Measurements from ENCODE around the gene PRKAG2.
"Not testable (repeated sequence)": the region's sequence is repeated elsewhere in the genome, so short reads cannot be mapped to it uniquely, and the experiment has no call there.

Gene PRKAG2

DNA sequence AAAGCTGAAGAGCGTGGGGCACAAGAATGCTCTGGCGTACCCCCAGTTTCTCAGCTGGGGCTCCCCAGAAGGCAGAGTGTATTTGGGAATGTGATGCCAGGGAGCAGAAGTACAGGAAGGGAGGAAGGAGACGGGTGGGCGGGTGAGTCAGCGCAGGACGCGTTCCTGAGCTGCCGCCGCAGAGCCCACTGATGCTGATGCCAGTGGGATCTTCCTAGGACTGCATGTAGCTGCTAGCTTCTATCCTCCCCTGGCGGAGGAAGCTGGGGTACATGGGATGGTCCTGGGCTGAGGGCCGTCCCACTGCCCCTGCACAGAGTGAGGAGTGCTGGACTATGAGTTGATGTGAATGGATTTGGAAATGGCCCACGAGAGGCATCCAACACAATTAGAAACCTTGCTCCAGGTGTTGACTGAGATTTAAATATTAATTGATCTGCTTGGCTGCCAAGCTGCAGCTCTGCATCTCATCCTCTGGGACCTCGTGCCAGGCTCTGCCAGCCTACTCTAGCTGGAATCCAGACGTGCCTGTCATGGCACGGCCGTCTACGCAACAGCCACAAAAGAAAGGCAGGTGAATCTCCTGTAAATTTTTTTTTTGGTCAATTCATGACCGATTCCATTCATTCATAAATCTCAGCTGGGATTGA is 291.0 kb downstream of the PRKAG2 start:
- in situ Hi-C loops (cut with MboI; ENCODE audit: low sequenced_read_pairs): no loop called here

DNA sequence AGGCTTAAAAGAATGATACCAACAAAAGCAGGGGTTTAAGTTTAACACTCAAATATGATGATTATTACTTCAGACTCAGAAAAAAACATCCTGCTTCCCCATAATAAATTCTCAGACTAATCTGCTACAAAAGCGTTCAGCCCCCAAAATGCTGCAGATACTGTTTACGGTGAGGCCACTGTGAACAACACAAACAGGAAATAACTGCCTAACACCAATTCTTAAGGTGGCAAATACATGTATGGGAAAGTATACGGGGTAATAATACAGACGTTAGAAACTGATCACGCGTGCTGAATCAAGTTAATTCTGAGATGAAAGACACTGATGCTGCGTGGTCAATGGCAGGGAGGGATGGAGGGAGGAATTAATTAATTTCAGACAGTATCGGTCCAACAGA is 295.2 kb downstream of the PRKAG2 start:
- in situ Hi-C loops (cut with MboI; ENCODE audit: low sequenced_read_pairs): no loop called here

DNA sequence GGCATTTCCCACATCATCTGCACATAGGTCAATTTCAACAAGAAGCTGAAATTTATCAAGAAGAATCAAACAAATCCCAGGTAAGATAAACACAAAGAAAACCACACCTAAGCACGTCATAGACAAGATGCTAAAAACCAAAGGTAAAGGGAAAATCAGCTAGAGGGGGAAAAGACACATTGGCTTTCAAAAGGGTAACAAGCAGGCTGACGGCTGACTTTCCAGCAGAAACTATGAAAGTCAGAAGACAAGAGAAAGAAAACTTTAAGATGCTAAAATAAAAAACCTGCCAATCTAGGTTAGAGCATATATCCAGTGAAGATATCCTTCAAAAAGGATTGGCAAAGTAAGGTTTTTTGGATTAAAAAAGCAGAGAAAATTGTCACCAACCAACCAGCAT is 297.3 kb downstream of the PRKAG2 start:
- in situ Hi-C loops (cut with MboI; ENCODE audit: low sequenced_read_pairs): no loop called here

DNA sequence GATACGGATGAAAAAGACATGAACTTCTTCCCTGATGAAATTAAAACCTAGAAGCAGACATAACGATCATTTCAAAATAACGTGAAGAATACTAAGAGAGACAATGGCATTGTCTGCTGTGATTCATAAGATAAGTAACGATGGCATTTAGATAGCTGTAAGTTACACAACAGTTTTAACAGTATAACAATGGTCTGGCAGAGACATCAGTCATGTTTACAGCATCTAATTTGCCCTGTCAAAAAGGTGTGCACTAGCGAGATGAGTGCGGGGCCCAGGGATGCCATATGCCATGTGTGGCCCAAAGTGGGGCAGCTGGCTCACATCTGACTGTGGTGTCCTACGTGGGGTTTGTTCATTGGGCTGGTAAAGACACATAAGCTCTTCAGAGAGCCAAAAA is 301.5 kb downstream of the PRKAG2 start:
- in situ Hi-C loops (cut with MboI; ENCODE audit: low sequenced_read_pairs): no loop called here

DNA sequence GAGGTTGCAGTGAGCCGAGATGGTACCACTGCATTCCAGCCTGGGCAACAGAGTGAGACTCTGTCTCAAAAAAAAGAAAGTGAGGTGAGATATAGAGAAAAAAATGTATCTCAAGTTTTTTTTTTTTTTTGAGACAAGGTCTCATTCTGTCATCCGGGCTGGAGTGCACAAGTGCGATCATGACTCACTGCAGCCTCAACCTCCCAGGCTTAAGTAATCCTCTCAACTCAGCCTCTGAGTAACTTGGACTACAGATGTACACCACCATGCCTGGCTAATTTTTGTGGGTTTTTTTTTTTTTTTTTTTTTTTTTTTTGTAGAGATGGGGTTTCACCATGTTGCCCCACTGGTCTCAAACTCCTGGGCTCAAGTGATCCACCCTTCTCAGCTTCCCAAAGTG is 303.9 kb downstream of the PRKAG2 start:
- in situ Hi-C loops (cut with MboI; ENCODE audit: low sequenced_read_pairs): not testable (repeated sequence)

DNA sequence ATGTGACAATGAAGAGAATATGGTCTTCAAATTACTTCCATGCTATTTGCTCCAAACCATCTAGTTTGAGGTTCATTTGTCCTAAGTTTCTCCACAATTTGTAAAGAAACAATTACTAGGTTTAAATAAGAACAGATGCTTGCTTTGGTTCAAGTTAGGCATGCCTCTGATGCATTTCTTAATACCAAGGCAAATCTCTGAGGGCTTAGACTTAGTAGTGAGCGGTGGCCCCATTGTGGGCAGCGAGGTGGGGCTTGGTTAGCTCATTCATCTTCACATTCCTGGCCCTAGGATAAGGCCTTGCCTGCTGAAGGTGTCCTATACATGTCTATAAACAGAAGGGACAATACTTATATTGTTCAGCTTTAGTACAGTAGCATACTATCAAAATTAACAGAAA is 304.8 kb downstream of the PRKAG2 start:
- in situ Hi-C loops (cut with MboI; ENCODE audit: low sequenced_read_pairs): no loop called here

DNA sequence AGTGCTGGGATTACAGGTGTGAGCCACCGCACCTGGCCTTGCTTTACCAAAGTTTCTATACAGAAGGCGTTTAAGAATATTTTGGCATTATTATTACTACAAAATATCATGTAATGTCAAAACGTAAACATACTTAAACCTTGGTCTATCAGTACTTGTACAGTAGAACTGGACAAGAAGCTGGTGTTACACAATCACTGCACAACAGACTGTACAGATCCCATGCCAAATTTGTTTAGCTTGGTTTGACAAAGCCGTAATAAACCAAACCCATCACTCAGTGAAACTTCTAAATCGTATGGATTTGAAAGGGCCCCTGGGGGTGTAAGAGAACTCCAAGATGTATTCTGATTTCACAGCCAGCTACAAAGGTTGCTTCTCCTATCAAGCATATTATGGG is 305.4 kb downstream of the PRKAG2 start:
- in situ Hi-C loops (cut with MboI; ENCODE audit: low sequenced_read_pairs): no loop called here

DNA sequence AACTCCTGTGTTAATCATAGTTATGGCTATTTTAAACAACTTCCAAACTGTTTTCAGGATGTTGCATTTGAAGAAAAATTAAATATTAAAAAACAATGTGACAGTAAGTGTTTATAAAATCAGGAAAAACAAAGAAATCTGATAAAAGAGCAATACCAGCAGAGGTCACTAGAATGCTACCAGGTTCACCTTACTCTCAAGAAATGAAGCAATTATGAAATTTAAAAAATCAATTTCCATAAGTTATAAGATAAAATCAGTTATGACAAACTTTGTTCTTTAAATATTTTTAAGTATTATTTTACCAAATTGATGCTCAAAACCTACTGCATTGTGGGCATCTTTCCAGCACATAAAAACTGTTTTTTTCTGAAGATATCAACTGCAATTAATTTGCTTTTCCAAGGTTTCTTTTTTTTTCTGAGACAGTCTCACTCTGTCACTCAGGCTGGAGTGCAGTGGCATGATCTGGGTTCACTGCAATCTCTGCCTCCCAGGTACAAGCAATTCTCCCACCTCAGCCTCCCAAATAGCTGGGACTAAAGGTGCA is 306.5 kb downstream of the PRKAG2 start:
- in situ Hi-C loops (cut with MboI; ENCODE audit: low sequenced_read_pairs): no loop called here

DNA sequence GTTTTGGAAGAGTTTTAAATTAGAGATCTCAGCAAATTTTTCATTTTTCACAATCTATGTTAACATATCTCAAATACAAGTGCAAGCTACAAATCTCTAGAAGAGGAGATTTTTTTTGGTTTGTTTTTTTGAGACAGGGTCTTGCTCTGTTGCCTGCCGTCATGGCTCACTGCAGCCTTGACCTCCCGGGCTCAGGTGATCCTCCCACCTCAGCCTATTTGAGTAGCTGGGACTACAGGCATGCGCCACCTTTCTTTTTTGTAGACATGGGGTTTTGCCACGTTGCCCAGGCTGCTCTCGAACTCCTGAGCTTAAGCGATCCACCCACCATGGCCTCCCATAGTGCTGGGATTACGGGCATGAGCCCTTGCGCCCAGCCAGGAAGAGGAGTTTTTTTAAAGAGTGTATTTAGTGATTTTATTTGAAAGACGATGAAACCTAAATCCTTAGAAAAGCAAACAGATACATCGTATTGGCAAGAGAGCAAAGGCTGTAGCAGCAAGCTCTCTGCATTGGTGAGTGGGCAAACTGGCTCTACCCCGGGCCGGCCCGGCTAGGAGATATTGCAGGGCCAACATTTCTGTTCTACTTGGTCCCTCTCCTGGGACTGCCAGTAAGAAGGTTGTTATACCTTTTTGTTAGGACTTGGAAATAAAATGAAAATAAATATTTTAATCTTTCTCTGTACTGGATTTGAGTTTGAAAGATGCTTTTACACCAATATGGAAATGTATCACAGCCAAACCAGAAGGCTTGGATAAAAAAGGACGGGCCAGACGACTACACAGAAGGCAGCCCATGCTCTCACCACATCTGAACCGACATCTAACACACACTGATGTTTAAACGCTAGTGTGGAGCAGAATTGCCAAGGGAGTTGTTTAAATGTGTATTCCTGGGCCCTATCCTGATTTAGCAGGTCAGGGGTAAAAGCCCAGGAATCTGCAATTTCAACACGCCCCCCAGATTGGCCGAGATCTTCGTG is 307.7 kb downstream of the PRKAG2 start:
- in situ Hi-C loops (cut with MboI; ENCODE audit: low sequenced_read_pairs): no loop called here

DNA sequence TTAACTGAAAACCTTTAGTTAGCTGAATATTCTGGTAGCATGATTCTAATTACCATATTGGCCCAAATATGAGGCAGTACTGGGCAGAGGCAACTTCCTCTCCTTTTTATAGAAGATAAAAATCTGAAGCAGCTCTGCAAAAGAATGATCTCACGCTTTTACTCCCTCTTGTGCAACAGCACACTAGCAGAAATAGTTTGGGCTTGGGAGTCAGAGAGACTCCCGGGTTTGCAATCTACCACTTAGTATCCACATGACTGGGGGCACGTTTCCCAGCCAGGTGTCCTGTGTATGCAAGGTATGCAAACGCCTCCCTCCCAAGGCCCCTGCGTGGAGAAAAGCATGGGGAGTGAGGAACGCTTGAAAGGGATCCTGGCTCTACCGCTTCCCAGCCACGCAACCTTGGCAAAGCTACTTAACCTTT is 310.0 kb downstream of the PRKAG2 start:
- in situ Hi-C loops (cut with MboI; ENCODE audit: low sequenced_read_pairs): no loop called here

DNA sequence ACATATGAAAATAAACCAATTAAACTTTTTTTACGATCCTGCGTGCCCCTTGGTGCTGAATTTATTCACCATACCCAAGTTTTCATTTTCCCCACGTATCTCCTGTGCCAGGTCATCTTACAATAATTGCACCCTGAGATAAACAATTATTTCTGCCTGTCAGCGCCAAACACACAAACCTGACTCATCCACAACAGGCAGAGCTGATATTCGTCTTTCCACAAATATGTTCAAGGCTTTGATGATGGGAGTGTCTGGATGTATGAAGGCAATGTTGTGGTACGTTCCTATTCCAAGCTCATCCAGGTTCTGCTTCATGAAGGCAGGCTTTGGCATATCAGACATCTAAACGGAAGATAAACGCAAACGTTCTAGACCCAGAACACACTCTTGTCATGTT is 311.4 kb downstream of the PRKAG2 start:
- in situ Hi-C loops (cut with MboI; ENCODE audit: low sequenced_read_pairs): no loop called here

DNA sequence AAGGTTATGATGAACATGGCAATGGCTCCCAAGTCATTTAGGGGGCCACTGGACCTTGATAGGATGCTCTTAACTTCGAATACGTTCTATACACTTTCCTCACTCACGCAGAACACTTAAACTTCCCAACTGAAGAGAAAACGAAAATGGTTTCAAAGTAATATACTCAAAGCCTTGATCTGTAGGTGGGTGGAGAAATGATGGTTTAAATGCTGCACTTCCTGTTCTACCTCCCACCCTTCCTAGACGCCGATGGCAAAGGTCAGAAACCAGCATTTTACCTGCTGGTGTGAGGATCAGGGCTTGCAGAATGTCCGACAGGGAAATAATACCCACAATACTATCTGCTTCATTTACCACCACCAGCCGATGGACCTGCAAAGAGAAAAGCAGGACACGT is 316.7 kb downstream of the PRKAG2 start:
- in situ Hi-C loops (cut with MboI; ENCODE audit: low sequenced_read_pairs): no loop called here

DNA sequence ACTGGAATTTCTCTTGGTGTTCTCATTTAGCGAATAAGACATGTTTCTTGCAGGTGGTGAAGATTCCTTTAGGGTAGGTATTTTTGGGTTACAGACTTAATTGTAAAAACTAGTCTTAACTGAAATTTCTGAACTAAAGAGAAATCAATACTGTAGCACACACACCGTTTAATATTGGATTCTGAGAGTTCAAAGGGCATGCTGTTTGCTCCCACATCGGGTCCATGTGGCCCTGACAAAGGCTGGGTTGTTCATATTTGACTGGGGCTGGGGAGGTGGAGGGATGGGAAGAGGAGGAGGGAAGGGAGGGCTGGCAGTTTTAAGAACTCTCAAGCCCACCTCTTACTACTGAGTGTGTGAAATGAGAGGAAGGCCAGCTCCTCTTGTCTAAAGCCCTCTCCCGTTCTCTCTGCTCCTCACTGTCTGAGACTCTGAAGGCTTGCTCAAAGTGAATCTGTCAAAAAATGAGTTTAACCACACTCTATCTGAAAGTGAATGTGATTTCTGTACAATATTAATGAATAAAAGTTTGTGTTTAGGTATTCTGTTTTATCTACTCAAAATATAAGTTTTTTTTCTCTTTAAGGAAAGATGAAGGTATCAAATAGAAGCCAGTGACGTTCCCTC is 317.2 kb downstream of the PRKAG2 start:
- in situ Hi-C loops (cut with MboI; ENCODE audit: low sequenced_read_pairs): no loop called here

DNA sequence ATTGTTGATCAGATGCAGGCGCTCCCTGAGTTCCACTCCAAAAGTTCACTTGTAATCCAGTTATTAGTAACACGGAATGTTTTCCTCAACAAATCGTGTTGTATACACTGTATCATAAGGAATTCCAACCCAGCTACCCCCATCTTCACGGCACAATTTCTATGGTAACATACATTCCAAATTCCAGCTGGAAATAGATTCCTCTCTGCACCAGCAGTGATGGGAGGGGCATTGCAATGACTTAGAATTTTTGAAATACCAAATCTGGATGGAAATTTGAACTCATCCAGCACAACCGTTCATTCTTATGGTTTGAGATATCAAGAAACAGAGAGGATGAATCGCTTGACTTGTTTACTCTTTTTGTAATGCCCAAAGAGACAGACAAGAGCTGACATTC is 318.3 kb downstream of the PRKAG2 start:
- in situ Hi-C loops (cut with MboI; ENCODE audit: low sequenced_read_pairs): no loop called here

DNA sequence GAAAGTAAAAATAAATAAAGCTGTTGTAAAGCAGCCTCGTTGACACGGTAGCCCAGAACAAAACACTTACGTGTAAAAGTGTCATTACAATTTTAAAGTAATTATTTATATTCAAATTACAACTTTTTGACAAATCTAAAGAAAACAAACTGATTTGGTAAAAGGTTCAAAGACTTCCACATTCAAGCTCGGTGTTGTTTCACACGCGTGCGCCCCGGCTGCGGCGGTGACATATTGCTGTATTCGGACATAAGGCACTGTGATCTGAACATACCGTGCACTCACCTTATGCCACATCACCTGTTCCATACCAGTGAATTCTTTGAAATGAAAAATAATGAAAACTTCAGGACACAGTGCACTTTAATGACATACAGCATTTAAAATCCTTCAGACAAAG is 320.3 kb downstream of the PRKAG2 start:
- in situ Hi-C loops (cut with MboI; ENCODE audit: low sequenced_read_pairs): no loop called here

DNA sequence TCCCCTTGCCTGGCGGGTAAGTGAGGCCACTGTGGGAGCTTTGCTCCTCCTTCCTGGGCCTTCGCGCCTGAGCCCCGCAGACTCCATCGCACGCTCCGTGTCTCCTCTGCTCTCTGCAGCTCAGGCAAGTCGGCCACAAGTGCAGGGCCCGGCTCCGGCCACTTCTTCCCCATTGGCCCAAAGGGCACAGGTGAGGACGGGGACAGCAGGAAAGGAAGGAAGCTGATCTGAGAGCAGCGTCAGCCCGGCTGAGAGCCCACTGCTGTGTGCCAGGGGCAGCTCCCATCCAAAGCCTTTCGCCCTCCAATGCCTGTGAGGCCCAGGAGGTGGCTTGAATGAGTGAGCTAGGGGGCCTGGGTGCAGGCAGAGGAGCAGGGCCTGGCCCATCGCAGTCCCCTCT is 323.6 kb downstream of the PRKAG2 start:
- in situ Hi-C loops (cut with MboI; ENCODE audit: low sequenced_read_pairs): no loop called here

DNA sequence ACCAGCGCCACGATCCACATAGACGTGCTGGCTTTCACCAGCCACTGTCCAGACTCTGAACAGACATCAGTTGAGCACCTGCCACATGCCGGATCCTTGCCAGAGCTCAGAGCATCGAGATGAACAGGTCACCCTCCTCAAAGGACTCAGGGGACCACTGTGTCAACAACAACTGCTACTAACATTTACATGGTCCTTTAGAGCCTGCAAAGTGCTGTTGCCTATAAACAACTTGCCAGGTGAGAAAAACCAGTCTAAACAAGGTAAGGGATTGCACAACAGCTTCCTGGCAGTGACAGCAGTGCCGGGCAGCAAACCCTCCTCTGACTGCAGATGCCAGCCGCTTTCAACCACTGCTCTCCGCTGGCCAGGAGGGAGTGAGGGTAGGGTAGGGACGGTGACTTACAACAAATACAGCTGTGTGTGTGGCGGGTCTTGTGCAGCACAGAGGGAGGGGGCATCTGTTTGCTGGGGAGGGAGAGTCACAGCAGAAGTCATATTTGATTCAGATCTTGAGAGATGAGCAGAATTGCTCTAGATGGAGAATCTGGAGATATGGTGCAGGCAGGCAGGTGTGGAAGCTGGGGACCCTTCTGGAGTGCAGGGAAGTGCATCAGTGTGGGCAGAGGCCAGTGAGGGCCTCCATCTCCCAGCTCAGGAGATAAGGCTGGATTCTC is 324.4 kb downstream of the PRKAG2 start:
- in situ Hi-C loops (cut with MboI; ENCODE audit: low sequenced_read_pairs): no loop called here

DNA sequence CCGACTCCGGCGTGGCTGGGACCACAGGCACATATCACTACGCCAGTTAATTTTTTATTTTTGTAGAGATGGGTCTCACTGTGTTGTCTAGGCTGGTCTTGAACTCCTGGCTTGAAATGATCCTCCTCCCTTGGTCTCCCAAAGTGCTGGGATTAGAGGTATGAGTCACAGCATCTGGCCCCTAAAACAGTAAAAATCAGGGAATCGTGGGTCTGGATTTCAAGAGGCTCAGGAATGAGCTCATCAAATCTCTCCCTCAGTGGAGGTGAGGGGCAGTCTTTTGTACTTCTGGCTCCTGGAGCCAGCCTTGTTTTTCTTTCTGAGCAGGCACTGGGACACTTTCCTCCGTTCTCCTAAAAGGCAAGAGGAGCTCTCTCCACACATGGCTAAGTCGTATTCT is 325.1 kb downstream of the PRKAG2 start:
- in situ Hi-C loops (cut with MboI; ENCODE audit: low sequenced_read_pairs): no loop called here

DNA sequence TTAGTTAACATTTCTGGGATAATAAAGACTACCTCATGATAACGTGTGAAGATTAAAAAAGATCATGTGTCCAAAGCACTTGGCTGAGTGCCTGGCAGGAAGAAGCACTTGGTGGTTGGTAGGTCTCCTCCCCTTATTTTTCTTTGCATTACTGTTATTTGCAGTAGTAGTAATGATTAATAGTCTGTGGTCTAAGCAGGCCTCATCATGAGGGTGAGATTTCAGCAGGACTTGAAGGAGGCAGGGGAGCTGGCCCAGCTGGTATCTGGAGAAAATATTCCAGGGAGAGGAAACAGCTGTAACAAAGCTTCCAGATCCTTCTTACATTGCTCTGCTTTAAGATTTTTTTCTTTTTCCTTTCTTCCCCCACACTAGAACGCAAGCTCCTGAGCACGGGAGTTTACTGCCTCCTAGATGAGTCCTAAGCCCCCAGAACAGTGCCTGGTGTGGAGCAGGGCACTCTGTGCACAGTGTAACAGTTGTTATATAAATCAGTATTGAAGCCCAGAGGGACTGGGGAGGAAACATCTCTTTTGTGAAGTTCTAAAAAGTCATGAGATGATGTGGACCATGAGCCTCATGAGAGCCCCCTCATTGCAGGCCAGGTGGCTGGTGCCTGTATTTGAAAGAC is 326.1 kb downstream of the PRKAG2 start:
- in situ Hi-C loops (cut with MboI; ENCODE audit: low sequenced_read_pairs): no loop called here

DNA sequence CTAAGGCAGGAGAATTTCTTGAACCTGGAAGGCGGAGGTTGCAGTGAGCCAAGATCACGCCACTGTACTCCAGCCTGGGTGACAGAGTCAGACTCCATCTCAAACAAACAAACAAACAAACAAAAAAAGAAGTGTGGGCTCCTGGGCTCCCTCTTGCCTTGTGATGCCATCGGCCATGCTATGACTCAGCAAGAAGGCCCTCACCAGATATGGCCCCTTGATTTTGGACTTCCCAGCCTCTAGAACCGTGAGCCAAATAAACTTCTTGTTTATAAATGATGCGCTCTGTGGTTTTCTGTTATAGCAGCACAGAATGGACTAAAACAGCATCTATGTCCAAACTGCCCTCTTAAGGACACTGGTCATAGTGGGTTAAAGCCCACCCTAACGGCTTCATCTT is 327.3 kb downstream of the PRKAG2 start:
- in situ Hi-C loops (cut with MboI; ENCODE audit: low sequenced_read_pairs): no loop called here

DNA sequence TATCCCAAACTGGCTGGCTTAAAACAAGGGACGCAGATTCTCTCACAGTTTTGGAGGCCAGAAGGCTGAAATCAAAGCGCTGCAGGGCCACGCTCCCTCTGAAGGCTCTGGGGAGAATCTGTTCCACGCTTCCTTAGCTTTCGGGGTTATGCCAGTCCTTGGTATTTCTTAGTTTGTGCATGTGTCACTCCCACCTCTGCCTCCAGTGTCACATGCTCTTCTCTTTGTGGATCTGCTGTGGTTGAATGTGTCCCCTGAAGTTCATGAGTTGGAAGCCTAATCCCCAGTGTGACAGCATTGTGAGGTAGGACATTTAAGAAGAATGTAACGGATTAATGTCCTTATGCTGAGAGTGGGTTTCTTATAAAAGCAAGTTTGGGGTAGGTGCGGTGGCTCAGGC is 327.8 kb downstream of the PRKAG2 start:
- in situ Hi-C loops (cut with MboI; ENCODE audit: low sequenced_read_pairs): no loop called here

All from HL-60/S4 (cell line).